Hepatocyte (in vitro differentiated cells): ENCODE measurements around the gene ARHGAP10. TPM values are rescaled to one million over a fixed set of nuclear protein-coding genes. Genes with fewer than 3 reads are reported as not detected.
"Not testable (repeated sequence)": the region's sequence is repeated elsewhere in the genome, so short reads cannot be mapped to it uniquely, and the experiment has no call there.

ENCODE experiments used
- DNase-seq: peaks from one replicate; pipeline ENCODE4 v3.0.0-alpha.2; 2016; ENCODE audit warnings: low spot score
- H2AFZ ChIP-seq: fragments of 200-600 bp; sonication (generic); 2 replicates; pipeline ENCODE4 v1.6.0; 2016; ENCODE audit warnings: antibody characterized with exemption, mild to moderate bottlenecking
- H3K27ac ChIP-seq: fragments of 200-600 bp; sonication (generic); 2 replicates; pipeline ENCODE4 v1.5.1; 2016; ENCODE audit warnings: mild to moderate bottlenecking
- H3K27me3 ChIP-seq: fragments of 200-600 bp; sonication (generic); 2 replicates; pipeline ENCODE4 v1.6.1; 2016
- H3K36me3 ChIP-seq: fragments of 200-600 bp; sonication (generic); replicated peaks from 2 replicates; pipeline ENCODE4 v1.5.1; 2016; ENCODE audit warnings: low read depth; ENCODE audit not compliant: insufficient read depth
- H3K4me1 ChIP-seq: fragments of 200-600 bp; sonication (generic); 2 replicates; pipeline ENCODE4 v1.5.1; 2016; ENCODE audit warnings: mild to moderate bottlenecking, moderate library complexity; ENCODE audit not compliant: insufficient read depth
- H3K4me2 ChIP-seq: fragments of 200-600 bp; sonication (generic); 2 replicates; pipeline ENCODE4 v1.6.0; 2016
- H3K4me3 ChIP-seq: fragments of 200-600 bp; sonication (generic); 2 replicates; pipeline ENCODE4 v1.5.1; 2016; ENCODE audit warnings: mild to moderate bottlenecking
- H3K79me2 ChIP-seq: fragments of 200-600 bp; sonication (generic); 2 replicates; pipeline ENCODE4 v1.6.0; 2017; ENCODE audit warnings: mild to moderate bottlenecking
- H3K9me2 ChIP-seq: fragments of 200-600 bp; sonication (generic); replicated peaks from 2 replicates; pipeline ENCODE4 v1.6.0; 2017; ENCODE audit warnings: mild to moderate bottlenecking; ENCODE audit not compliant: insufficient read depth
- H3K9me3 ChIP-seq: fragments of 200-600 bp; sonication (generic); 2 replicates; pipeline ENCODE4 v1.5.1; 2016; ENCODE audit warnings: low read depth, mild to moderate bottlenecking
- H4K20me1 ChIP-seq: fragments of 200-600 bp; sonication (generic); 2 replicates; pipeline ENCODE4 v1.6.0; 2016; ENCODE audit warnings: mild to moderate bottlenecking; ENCODE audit not compliant: insufficient read depth, poor library complexity, severe bottlenecking
- CTCF ChIP-seq: fragments of 200-600 bp; sonication (generic); IDR thresholded peaks from 2 replicates; pipeline ENCODE4 v1.5.1; 2016; ENCODE audit warnings: antibody characterized with exemption, mild to moderate bottlenecking; ENCODE audit not compliant: poor library complexity
- EZH2 ChIP-seq: fragments of 200-600 bp; sonication (generic); IDR thresholded peaks from 2 replicates; pipeline ENCODE4 v1.6.1; 2016; ENCODE audit warnings: antibody characterized with exemption, mild to moderate bottlenecking, borderline replicate concordance
- EZH2phosphoT487 ChIP-seq: fragments of 200-600 bp; sonication (generic); IDR thresholded peaks from one replicate; pipeline ENCODE4 v1.6.1; 2018; ENCODE audit warnings: antibody characterized with exemption, mild to moderate bottlenecking, low read depth, moderate library complexity; ENCODE audit not compliant: unreplicated experiment, severe bottlenecking
- WGBS: methylation state at CpG from one replicate; pipeline ENCODE4 v1.1.6; 2016; ENCODE audit warnings: low lambda C conversion rate; ENCODE audit errors: missing lambda C conversion rate; 5-methylcytosine and 5-hydroxymethylcytosine counted together
- polyA plus RNA-seq: library from polyadenylated mRNA; unstranded; fragments of >200 nt; fragmentation: Nextera tagmentation; extraction: Ambion mirVana; gene quantifications from 2 replicates; pipeline ENCODE4 v1.2.1, GENCODE V29; 2016
- total RNA-seq: library from RNA; depleted of rRNA; stranded (reverse); fragments of >200 nt; gene quantifications from 2 replicates; pipeline ENCODE4 v1.2.3, GENCODE V29; 2014

The ARHGAP10 gene
- total and polyA plus RNA-seq, 2 experiments from 2014 or later: 16.8 to 23.4 TPM

DNA sequence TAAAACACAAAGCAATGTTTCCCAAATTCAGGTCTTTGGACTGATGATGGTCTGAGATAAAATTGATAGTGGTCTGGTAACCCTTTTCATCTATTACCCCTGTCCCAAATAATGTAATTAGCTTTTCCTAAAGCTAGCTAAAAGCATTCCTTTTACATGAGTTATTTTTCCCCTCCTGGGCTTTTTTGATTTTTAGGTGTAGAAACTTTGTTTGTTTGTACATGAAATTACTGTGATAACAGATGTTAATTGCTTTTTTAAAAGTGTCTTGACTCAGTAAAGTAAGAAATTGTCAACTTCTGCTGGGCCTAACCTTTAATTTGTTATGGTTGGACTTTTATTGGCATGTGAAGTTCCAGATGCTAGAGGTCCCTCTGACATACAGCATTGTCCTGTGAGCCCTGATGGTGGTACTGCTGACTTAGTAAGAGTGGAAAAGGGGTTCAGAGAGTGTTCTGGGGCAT, 145.5 kb downstream of the ARHGAP10 start:
- Histone ChIP-seq H3K4me3 (no peak overlapping the region), H3K27ac (no peak overlapping the region), H2AFZ (no peak overlapping the region), H3K27me3 (no peaks in the 10 kb centered on the region), H4K20me1 (no peaks in the 10 kb centered on the region), H3K36me3 (no peaks in the 10 kb centered on the region), H3K4me2 (no peak overlapping the region), H3K9me2 (no peaks in the 10 kb centered on the region), H3K79me2 (no peaks in the 10 kb centered on the region), H3K9me3 (no peaks in the 10 kb centered on the region), H3K4me1 (no peaks in the 10 kb centered on the region)
- TF ChIP-seq EZH2phosphoT487 (no peak), EZH2 (no peak), CTCF (no peak)
- no peak for DNase-seq

- Histone ChIP-seq H3K4me3 (no peak overlapping the region), H3K27me3 (no peaks in the 10 kb centered on the region), H3K27ac (no peak overlapping the region), H3K79me2 (no peaks in the 10 kb centered on the region), H4K20me1 (no peaks in the 10 kb centered on the region), H3K9me2 (no peaks in the 10 kb centered on the region), H2AFZ (no peak overlapping the region), H3K36me3 (no peaks in the 10 kb centered on the region), H3K4me1 (no peaks in the 10 kb centered on the region), H3K9me3 (no peaks in the 10 kb centered on the region), H3K4me2 (no peak overlapping the region)
- 75% methylated on average over 1 of the region's 1 CpG for WGBS
- DNase-seq: no peak
- TF ChIP-seq CTCF (no peak), EZH2phosphoT487 (no peak), EZH2 (no peak)
These were observed 147.8 kb downstream of the ARHGAP10 start for GRCh38 chr4:147879676-147880075.

DNA sequence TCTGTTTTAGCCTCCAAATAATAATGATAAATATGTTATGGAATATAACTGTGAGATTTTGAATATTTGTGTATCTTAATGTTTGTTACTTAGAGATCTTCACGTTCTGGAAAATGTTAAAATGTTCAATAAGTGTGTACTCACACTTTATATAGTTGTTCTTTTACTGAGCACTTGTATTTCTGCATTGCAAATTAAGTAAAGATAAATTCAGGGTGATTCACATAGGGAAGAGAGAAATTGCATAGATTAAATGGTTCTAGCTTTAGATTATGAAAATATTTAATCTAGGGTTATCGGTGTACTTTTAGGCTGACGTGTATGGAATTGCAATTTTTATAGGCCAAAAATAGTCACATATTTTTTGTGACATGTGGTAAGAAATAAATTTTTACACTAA, 148.6 kb downstream of the ARHGAP10 start:
- no peaks in the 10 kb centered on the region for H3K4me1 ChIP-seq
- H3K79me2 ChIP-seq: no peaks in the 10 kb centered on the region
- H3K4me2 ChIP-seq: no peak overlapping the region
- H3K9me2 ChIP-seq: no peaks in the 10 kb centered on the region
- H3K9me3 ChIP-seq: no peaks in the 10 kb centered on the region
- H3K27me3 ChIP-seq: no peaks in the 10 kb centered on the region
- DNase-seq: no peak
- WGBS: 99% methylated on average over 3 of the region's 3 CpGs
- no peak overlapping the region for H2AFZ ChIP-seq
- TF ChIP-seq EZH2phosphoT487: no peak
- TF ChIP-seq EZH2: no peak
- no peak for TF ChIP-seq CTCF
- no peak overlapping the region for H3K4me3 ChIP-seq
- H3K36me3 ChIP-seq: no peaks in the 10 kb centered on the region
- H3K27ac ChIP-seq: no peak overlapping the region
- H4K20me1 ChIP-seq: no peaks in the 10 kb centered on the region

DNA sequence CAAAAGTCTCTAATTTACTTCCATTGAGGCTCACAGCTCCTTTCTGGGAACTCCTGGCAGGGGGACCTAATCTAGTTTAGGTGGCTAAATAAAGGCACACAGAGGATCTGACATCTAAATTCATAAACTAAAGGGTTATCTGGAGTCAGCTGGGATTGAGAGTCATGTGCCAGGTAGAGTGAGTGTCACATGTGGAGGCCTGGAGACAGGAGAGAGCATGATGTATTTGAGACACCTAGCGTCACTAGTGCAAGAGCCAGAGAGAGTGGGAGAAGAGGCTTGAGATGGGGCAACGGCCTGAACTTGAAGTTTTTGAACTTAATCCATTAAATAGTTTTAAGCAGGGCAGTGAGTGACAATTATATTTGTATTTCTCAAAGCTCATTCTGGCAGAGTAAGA, 152.6 kb downstream of the ARHGAP10 start:
- no peak for DNase-seq
- H3K9me2 ChIP-seq: no peaks in the 10 kb centered on the region
- H3K79me2 ChIP-seq: no peaks in the 10 kb centered on the region
- no peak overlapping the region for H3K4me2 ChIP-seq
- H3K27ac ChIP-seq: no peak overlapping the region
- H3K27me3 ChIP-seq: no peaks in the 10 kb centered on the region
- H3K36me3 ChIP-seq: no peaks in the 10 kb centered on the region
- H3K4me1 ChIP-seq: no peaks in the 10 kb centered on the region
- H4K20me1 ChIP-seq: no peaks in the 10 kb centered on the region
- no peak overlapping the region for H2AFZ ChIP-seq
- H3K9me3 ChIP-seq: no peaks in the 10 kb centered on the region
- 96% methylated on average over 2 of the region's 2 CpGs for WGBS
- no peak overlapping the region for H3K4me3 ChIP-seq
- TF ChIP-seq CTCF: no peak
- TF ChIP-seq EZH2phosphoT487: no peak
- TF ChIP-seq EZH2: no peak

- H3K9me3 ChIP-seq, H3K9me2 ChIP-seq, H3K4me3 ChIP-seq, H3K4me1 ChIP-seq, H3K79me2 ChIP-seq, H3K27me3 ChIP-seq, H3K4me2 ChIP-seq, H3K27ac ChIP-seq, H2AFZ ChIP-seq, H4K20me1 ChIP-seq, H3K36me3 ChIP-seq, DNase-seq: not testable (repeated sequence)
- 96% methylated on average over 1 of the region's 1 CpG for WGBS
These were observed 153.3 kb downstream of the ARHGAP10 start for GRCh38 chr4:147885216-147885615.
